ENCODE data around the gene PTGFRN. TPM values are rescaled to one million over a fixed set of nuclear protein-coding genes. Genes with fewer than 3 reads are reported as not detected.

Gene PTGFRN
- total and polyA plus RNA-seq, 8 donors, result 38.1 to 77.5 (median 67.9) TPM

- Histone ChIP-seq H3K9me3 (no peaks in the 10 kb centered on the region), H3K27ac (no peak overlapping the region), H3K36me3 (no peaks in the 10 kb centered on the region), H3K4me1 (no peaks in the 10 kb centered on the region), H3K4me3 (no peak overlapping the region), H3K27me3 (no peaks in the 10 kb centered on the region)
- intact Hi-C loops (cut with DNase I), result no loop called here
- no peak for TF ChIP-seq CTCF (IDR thresholded peaks at IDR 0.05)
- DNase-seq, result no peak
- no peak for ATAC-seq
Observed at GRCh38 chr1:117022114-117022513, 112.4 kb downstream of the PTGFRN start.

- DNase-seq (no peak), ATAC-seq (no peak)
- intact Hi-C loops (cut with DNase I), result no loop called here
- no peak overlapping the region for H3K27ac ChIP-seq
- no peaks in the 10 kb centered on the region for H3K36me3 ChIP-seq
- H3K4me3 ChIP-seq, result no peak overlapping the region
- no peak for TF ChIP-seq CTCF (IDR thresholded peaks at IDR 0.05)
- no peaks in the 10 kb centered on the region for H3K4me1 ChIP-seq
- H3K9me3 ChIP-seq, result no peaks in the 10 kb centered on the region
- no peaks in the 10 kb centered on the region for H3K27me3 ChIP-seq
Observed at GRCh38 chr1:117025568-117025967, 115.9 kb downstream of the PTGFRN start.

GRCh38 chr1:117026361-117026760 is 116.6 kb downstream of the PTGFRN start:
- intact Hi-C loops (cut with DNase I), result no loop called here
- no peak for TF ChIP-seq CTCF (IDR thresholded peaks at IDR 0.05)

GRCh38 chr1:117029685-117030084 is 120.0 kb downstream of the PTGFRN start:
- DNase-seq (no peak), ATAC-seq (no peak)
- intact Hi-C loops (cut with DNase I), result no loop called here
- TF ChIP-seq CTCF (IDR thresholded peaks at IDR 0.05), result no peak
- no peaks in the 10 kb centered on the region for H3K36me3 ChIP-seq
- H3K4me3 ChIP-seq, result no peak overlapping the region
- no peaks in the 10 kb centered on the region for H3K9me3 ChIP-seq
- H3K27me3 ChIP-seq, result no peaks in the 10 kb centered on the region
- H3K4me1 ChIP-seq, result no peaks in the 10 kb centered on the region
- H3K27ac ChIP-seq, result no peak overlapping the region

More at GRCh38 chr1:117026361-117026760, 116.6 kb downstream of the PTGFRN start:
- ATAC-seq (no peak), DNase-seq (no peak)
- H3K4me3 ChIP-seq, result no peak overlapping the region
- no peak overlapping the region for H3K27ac ChIP-seq
- H3K9me3 ChIP-seq, result no peaks in the 10 kb centered on the region
- H3K36me3 ChIP-seq, result no peaks in the 10 kb centered on the region
- H3K4me1 ChIP-seq, result no peaks in the 10 kb centered on the region
- H3K27me3 ChIP-seq, result no peaks in the 10 kb centered on the region

- intact Hi-C loops (cut with DNase I), result no loop called here
- no peaks in the 10 kb centered on the region for H3K9me3 ChIP-seq
- H3K27ac ChIP-seq, result no peak overlapping the region
- ATAC-seq (no peak), DNase-seq (no peak)
- no peak for TF ChIP-seq CTCF (IDR thresholded peaks at IDR 0.05)
- no peaks in the 10 kb centered on the region for H3K27me3 ChIP-seq
- no peaks in the 10 kb centered on the region for H3K4me1 ChIP-seq
- H3K36me3 ChIP-seq, result no peaks in the 10 kb centered on the region
- H3K4me3 ChIP-seq, result no peak overlapping the region
Observed at GRCh38 chr1:117030271-117030877, 120.7 kb downstream of the PTGFRN start.

Data from left lung (tissue), 10 donors.